NT2/D1 (cell line): Measurements from ENCODE around the gene TBCE.

ENCODE experiments used
- YY1 ChIP-seq: IDR thresholded peaks from 2 replicates; pipeline ENCODE4 v1.6.1; 2011; ENCODE audit not compliant: insufficient read length, insufficient read depth
- ZNF274 ChIP-seq: IDR thresholded peaks from 2 replicates; pipeline ENCODE4 v1.6.1; 2011; ENCODE audit warnings: mild to moderate bottlenecking, low read depth, low read length

- TF ChIP-seq YY1 (no peak), ZNF274 (no peak)
Observed at GRCh38 chr1:235486321-235486720, 119.1 kb downstream of the TBCE start.
